Right cardiac atrium (tissue), 5 donors: ENCODE data around the gene TOMM40. TPM values are rescaled to one million over a fixed set of nuclear protein-coding genes. Genes with fewer than 3 reads are reported as not detected.
"Not testable (repeated sequence)": the region's sequence is repeated elsewhere in the genome, so short reads cannot be mapped to it uniquely, and the experiment has no call there.

ENCODE experiments used
- ATAC-seq, 2 donors: fragments of 200-7000 bp; cut with Tn5 transposase; one replicate each; pipeline versions ENCODE4 v1.8.0 to v1.9.1; 2020; ENCODE audit warnings: moderate library complexity in 2 of 2, mild to moderate bottlenecking in 1 of 2
- DNase-seq, 3 donors: peaks; one replicate each; pipeline ENCODE4 v3.0.0-alpha.2; 2020
- H3K27ac ChIP-seq: one replicate; pipeline ENCODE4 v1.5.1; 2013; ENCODE audit warnings: mild to moderate bottlenecking, low read length, control low read depth, moderate library complexity
- H3K27me3 ChIP-seq: one replicate; pipeline ENCODE4 v1.6.1; 2013; ENCODE audit not compliant: control insufficient read depth, insufficient read depth
- H3K4me1 ChIP-seq: one replicate; pipeline ENCODE4 v1.6.1; 2013; ENCODE audit warnings: low read length; ENCODE audit not compliant: control insufficient read depth, insufficient read depth
- H3K4me3 ChIP-seq: one replicate; pipeline ENCODE4 v1.5.1; 2013; ENCODE audit warnings: low read length, control low read depth
- H3K9me3 ChIP-seq: one replicate; pipeline ENCODE4 v1.6.1; 2013; ENCODE audit warnings: low read length; ENCODE audit not compliant: control insufficient read depth
- WGBS: extraction: QIAGEN DNeasy Blood & Tissue Kit; methylation state at CpG from one replicate; pipeline ENCODE4 v1.1.7; 2013; 5-methylcytosine and 5-hydroxymethylcytosine counted together
- intact Hi-C, 4 donors: fragments of 100-400 bp; cut with DNase I; formaldehyde crosslinking; loops; one replicate each; pipeline versions ENCODE4 v1.11.0 to v1.14.0; 2022 to 2023
- polyA plus RNA-seq: library from polyadenylated mRNA; stranded (reverse); fragments of 200-250 nt; gene quantifications from one replicate; pipeline ENCODE4 v1.2.3, GENCODE V29; 2013
- total RNA-seq, 4 donors: library from RNA; stranded (reverse); fragmentation: NEBNext Ultra II Directional; extraction: Animal tissue kit (Norgen Biotek cat#: 25700); gene quantifications; one replicate each; pipeline ENCODE4 v1.2.1, GENCODE V29; 2021
- donor health status: healthy with polysubstance abuse.
- donor health status: DM: no; HTN: yes; CAD: no.
- donor health status: DM: no; HTN: no; CAD: no.
- donor health status: DM: no; HTN: yes; CAD: no; lungs with severe emphysema.
- donor health status: DM: yes; HTN: yes; CAD: no.

The TOMM40 gene
- total and polyA plus RNA-seq, 5 donors: 36.7 to 51.4 (median 46.5) TPM

DNA sequence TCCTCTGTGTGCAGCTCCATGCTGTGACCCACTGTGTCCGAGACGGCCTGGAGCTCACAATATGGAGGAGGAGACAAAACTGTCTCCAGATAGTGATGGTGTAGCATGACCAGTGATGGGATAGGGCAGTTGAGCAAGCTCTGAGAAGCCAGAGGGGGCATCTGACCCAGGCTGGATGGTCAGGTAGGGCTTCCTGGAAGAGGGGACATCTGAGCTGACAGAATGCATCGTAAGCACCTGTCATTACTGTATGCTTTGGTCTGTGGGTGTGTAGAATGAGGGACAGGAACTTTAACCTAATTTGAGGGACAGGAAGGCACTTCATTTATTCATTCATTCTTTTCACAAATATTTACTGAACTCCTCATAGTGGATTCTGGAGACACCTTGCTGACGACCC, 6.5 kb upstream of the TOMM40 start:
- WGBS: 87% methylated on average over 4 of the region's 4 CpGs
- no peak overlapping the region for H3K27ac ChIP-seq
- no peaks in the 10 kb centered on the region for H3K9me3 ChIP-seq

GRCh38 chr19:44886141-44886540, 4.9 kb upstream of the TOMM40 start:
- Histone ChIP-seq H3K4me1 (no peaks in the 10 kb centered on the region), H3K27ac (no peak overlapping the region), H3K4me3 (no peak overlapping the region), H3K9me3 (no peaks in the 10 kb centered on the region), H3K27me3 (no peaks in the 10 kb centered on the region)
- ATAC-seq (no peak), DNase-seq (no peak)
- intact Hi-C loops: no loop called here
- WGBS: 91% methylated on average over 6 of the region's 6 CpGs

More for the DNA sequence above, 6.5 kb upstream of the TOMM40 start:
- intact Hi-C loops: no loop called here
- H3K27me3 ChIP-seq: no peaks in the 10 kb centered on the region
- no peaks in the 10 kb centered on the region for H3K4me1 ChIP-seq
- ATAC-seq: no peak
- H3K4me3 ChIP-seq: no peak overlapping the region
- peak in 1 of 3 donors; percentile 19 for DNase-seq

- DNase-seq: no peak
- H3K4me1 ChIP-seq: peaks cover 4% of the 10 kb centered on the region
- H3K27ac ChIP-seq: no peak overlapping the region
- intact Hi-C loops: no loop called here
- H3K9me3 ChIP-seq: no peaks in the 10 kb centered on the region
- 90% methylated on average over 4 of the region's 4 CpGs for WGBS
- H3K27me3 ChIP-seq: no peaks in the 10 kb centered on the region
- ATAC-seq: no peak
- H3K4me3 ChIP-seq: no peak overlapping the region
Measured at GRCh38 chr19:44887648-44888047, 3.4 kb upstream of the TOMM40 start.

DNA sequence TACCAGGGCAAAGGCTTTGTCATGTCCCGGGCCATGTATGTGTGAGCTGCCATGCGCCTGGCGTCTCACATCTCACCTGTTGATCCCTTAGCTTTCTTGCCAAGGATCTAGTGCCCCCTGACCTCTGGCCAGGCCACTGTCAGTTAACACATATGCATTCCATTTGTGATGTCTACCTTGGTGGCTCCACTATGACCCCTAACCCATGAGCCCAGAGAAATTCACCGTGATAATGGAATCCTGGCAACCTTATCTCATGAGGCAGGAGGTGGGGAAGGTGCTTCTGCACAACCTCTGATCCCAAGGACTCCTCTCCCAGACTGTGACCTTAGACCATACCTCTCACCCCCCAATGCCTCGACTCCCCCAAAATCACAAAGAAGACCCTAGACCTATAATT, 2.7 kb upstream of the TOMM40 start:
- H3K4me1 ChIP-seq, H3K4me3 ChIP-seq, ATAC-seq, H3K9me3 ChIP-seq, DNase-seq, H3K27me3 ChIP-seq, H3K27ac ChIP-seq, intact Hi-C loops: not testable (repeated sequence)
- WGBS: 85% methylated on average over 5 of the region's 5 CpGs

DNA sequence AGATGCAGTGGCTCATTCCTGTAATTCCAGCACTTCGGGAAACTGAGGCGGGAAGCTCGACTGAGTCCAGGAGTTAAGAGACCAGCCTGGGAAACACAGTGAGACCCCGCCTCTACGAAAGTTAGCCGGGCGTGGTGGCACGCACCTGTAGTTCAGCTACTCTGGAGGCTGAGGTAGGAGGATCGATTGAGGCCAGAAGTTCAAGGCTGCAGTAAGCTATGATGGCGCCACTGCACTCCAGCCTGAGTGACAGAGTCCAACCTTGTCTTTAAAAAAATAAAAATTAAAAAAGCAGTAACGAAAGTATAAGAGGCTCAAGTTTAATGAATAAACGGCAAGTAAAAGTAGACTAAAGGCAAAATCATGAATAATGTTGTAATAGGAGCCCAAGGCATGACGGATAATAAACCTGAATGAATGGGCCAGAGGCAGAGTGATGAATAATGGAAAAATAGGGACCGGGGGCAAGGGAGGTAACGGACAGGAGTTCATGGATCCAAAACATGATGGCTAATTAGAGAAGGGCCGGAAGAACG, 1.2 kb upstream of the TOMM40 start:
- Histone ChIP-seq H3K27me3 (no peaks in the 10 kb centered on the region), H3K27ac (no peak overlapping the region), H3K9me3 (no peaks in the 10 kb centered on the region), H3K4me1 (peaks cover 5% of the 10 kb centered on the region), H3K4me3 (peak overlapping the region; percentile 37)
- DNase-seq (no peak), ATAC-seq (no peak)
- intact Hi-C loops: no loop called here
- WGBS: 55% methylated on average over 17 of the region's 17 CpGs

DNA sequence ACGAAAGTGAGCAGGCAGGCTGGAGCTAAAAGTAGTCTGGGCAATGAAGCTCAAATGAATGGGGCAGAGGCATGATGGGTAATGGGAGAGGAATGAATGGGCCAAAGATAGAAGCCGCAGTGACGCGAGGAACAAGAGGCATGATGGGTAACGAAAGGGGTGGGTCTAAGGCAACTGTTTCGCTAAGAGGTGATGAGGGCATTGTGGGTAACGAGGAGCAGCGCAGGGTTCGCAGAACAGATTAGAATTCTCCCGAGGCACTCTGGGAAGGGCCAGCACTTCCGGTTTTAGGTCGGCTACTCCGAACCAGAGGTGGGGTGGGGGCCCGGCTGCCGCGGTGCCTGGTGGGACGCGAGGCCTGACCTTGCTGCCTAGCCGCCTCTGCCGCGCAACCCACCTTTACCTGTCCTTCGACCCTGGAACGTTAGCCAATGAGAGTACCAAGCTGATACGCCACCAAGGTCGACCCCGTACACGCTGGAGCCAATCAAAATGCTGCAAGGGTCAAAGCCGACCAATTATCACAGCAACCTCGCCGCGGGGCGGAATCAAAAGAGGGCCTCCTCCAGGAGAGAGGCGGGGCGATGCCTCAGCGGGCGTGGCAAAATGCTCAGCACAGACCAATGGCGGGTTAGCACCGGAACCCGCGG, 563 bp upstream of the TOMM40 start:
- whole genome bisulfite sequencing: under 1% methylated on average over 40 of the region's 40 CpGs
- DNase-seq (no peak), ATAC-seq (peak; percentile 93 to 95)
- intact Hi-C loops: no loop called here
- Histone ChIP-seq H3K4me1 (peaks cover 5% of the 10 kb centered on the region), H3K4me3 (peak overlapping the region; percentile 37), H3K27ac (peak overlapping the region; percentile 91), H3K9me3 (no peaks in the 10 kb centered on the region), H3K27me3 (no peaks in the 10 kb centered on the region)

DNA sequence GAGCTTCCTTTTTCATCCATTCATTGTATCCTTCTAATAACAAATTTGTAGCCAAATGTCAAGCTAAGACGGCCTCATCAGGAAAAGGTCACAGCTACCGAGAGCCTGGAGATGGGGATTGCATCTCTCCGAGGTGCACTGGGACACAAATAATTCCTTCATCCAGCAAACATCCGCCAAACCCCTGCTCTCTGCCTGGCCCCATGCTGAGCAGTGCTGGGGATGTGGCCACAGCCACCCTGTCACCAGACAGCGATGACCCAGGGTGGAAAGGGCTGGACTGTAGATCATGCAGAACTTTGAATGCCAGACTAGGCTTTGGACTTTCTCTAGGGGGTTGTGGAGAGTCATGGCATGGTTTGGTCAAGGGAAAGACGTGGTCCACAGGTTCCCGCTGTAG, 1.9 kb downstream of the TOMM40 start:
- Histone ChIP-seq H3K27ac (no peak overlapping the region), H3K4me3 (no peak overlapping the region), H3K9me3 (no peaks in the 10 kb centered on the region), H3K4me1 (peaks cover 5% of the 10 kb centered on the region), H3K27me3 (no peaks in the 10 kb centered on the region)
- DNase-seq (no peak), ATAC-seq (no peak)
- 87% methylated on average over 7 of the region's 7 CpGs for WGBS
- intact Hi-C loops: no loop called here

DNA sequence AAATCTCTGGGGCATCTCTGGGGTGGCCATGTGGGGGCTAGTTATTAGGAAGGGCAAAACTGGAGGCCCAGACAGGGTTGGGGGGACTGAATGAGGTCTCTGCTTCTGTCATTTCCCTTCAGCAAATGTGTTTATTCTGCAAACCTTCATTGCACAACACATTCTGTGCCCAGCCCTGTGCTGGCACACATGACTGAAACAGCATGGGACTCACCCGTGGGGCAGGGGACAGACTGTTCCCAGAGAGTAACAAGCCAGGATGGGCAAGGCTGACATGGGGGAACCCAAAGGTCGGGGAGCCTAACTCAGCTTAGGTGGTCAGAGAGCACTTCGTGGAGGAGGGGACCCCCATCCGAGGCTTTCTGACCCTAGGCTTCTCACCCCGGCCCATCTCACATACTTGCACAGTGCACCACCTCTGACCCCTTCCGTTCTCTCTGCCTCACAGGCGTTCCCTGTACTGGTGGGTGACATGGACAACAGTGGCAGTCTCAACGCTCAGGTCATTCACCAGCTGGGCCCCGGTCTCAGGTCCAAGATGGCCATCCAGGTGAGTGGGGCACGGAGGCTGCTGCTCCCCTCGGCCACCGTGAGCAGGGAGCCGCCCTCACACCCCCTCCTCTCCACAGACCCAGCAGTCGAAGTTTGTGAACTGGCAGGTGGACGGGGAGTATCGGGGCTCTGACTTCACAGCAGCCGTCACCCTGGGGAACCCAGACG, 2.4 kb downstream of the TOMM40 start:
- Histone ChIP-seq H3K9me3 (no peaks in the 10 kb centered on the region), H3K27ac (no peak overlapping the region), H3K4me1 (peaks cover 5% of the 10 kb centered on the region), H3K27me3 (no peaks in the 10 kb centered on the region), H3K4me3 (no peak overlapping the region)
- ATAC-seq (no peak), DNase-seq (no peak)
- intact Hi-C loops: no loop called here
- 89% methylated on average over 18 of the region's 18 CpGs for WGBS

GRCh38 chr19:44894052-44894400, 3.0 kb downstream of the TOMM40 start:
- intact Hi-C loops: no loop called here
- ATAC-seq (no peak), DNase-seq (no peak)
- Histone ChIP-seq H3K4me1 (peaks cover 5% of the 10 kb centered on the region), H3K27ac (no peak overlapping the region), H3K9me3 (no peaks in the 10 kb centered on the region), H3K4me3 (no peak overlapping the region), H3K27me3 (no peaks in the 10 kb centered on the region)
- 95% methylated on average over 6 of the region's 6 CpGs for WGBS

GRCh38 chr19:44894946-44895345, 3.9 kb downstream of the TOMM40 start:
- H3K27me3 ChIP-seq: no peaks in the 10 kb centered on the region
- intact Hi-C loops: no loop called here
- ATAC-seq (no peak), DNase-seq (no peak)
- WGBS: 74% methylated on average over 9 of the region's 9 CpGs
- H3K4me1 ChIP-seq: peaks cover 5% of the 10 kb centered on the region
- no peak overlapping the region for H3K27ac ChIP-seq
- no peak overlapping the region for H3K4me3 ChIP-seq
- H3K9me3 ChIP-seq: no peaks in the 10 kb centered on the region

DNA sequence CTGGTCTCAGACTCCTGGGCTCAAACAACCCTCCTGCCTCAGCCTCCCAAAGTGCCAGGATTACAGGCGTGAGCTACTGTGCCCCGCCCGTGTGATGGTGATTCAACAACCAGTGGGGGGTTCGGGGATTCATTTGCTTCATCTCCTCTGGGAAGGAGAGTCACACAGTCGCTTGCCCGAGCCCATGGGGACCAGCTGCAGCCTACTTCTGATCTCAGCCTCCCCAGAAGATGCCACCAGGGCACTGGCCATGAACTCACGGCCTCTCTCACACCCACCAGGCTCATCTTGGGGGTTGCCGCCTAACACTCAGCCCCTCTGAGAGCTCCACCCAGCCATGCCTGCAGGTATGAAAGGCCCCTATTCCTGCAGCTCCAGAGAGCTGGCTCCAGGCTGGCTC, 6.8 kb downstream of the TOMM40 start:
- Histone ChIP-seq H3K4me1 (no peaks in the 10 kb centered on the region), H3K9me3 (no peaks in the 10 kb centered on the region), H3K27ac (no peak overlapping the region), H3K4me3 (no peak overlapping the region), H3K27me3 (no peaks in the 10 kb centered on the region)
- intact Hi-C loops: no loop called here
- WGBS: 93% methylated on average over 8 of the region's 8 CpGs
- DNase-seq (no peak), ATAC-seq (no peak)
